WTC11 (cell line): ENCODE data around the gene TRAIP. TPM values are rescaled to one million over a fixed set of nuclear protein-coding genes. Genes with fewer than 3 reads are reported as not detected.
A peak's percentile ranks its signal among the peaks of the same experiment; 100 is the strongest.

ENCODE experiments used
- ATAC-seq: fragments of 200-7000 bp; cut with Tn5 transposase; 2 replicates; pipeline ENCODE4 v1.10.0; 2021; ENCODE audit warnings: mild to moderate bottlenecking, moderate library complexity
- CTCF ChIA-PET: fragments of 300-600 bp; sonication (Branson Sonifier 250); formaldehyde crosslinking; loops from one replicate; lab custom pipeline; 2021; ENCODE audit warnings: antibody characterized with exemption; lab: Charles Lee
- POLR2A ChIA-PET: fragments of 350-600 bp; sonication (Branson Sonifier 250); formaldehyde crosslinking; loops from one replicate; lab custom pipeline; 2021; ENCODE audit warnings: antibody characterized with exemption; lab: Charles Lee
- DNase-seq: peaks from one replicate; pipeline ENCODE4 v3.0.0; 2021; ENCODE audit warnings: low spot score
- H3K27ac Mint-ChIP-seq: 2 replicates; pipeline ENCODE4 v1.8.0; 2021; ENCODE audit warnings: mixed read lengths
- H3K27me3 Mint-ChIP-seq: 2 replicates; pipeline ENCODE4 v1.8.0; 2021; ENCODE audit warnings: low read depth, mild to moderate bottlenecking, moderate library complexity, mixed read lengths
- H3K36me3 Mint-ChIP-seq: 2 replicates; pipeline ENCODE4 v1.8.0; 2021; ENCODE audit warnings: mixed read lengths
- H3K4me1 Mint-ChIP-seq: 2 replicates; pipeline ENCODE4 v1.8.0; 2022; ENCODE audit warnings: mixed read lengths
- H3K4me3 Mint-ChIP-seq: 2 replicates; pipeline ENCODE4 v1.8.0; 2021; ENCODE audit warnings: mild to moderate bottlenecking, moderate library complexity, mixed read lengths
- H3K9me3 Mint-ChIP-seq: 2 replicates; pipeline ENCODE4 v1.8.0; 2021; ENCODE audit warnings: mixed read lengths
- ATF1 ChIP-seq: sonication (generic); formaldehyde crosslinking; IDR thresholded peaks from 2 replicates; pipeline ENCODE4 v1.8.1; 2023; ENCODE audit warnings: mild to moderate bottlenecking, moderate library complexity, missing genetic modification reagents
- E2F4 ChIP-seq: sonication (generic); formaldehyde crosslinking; IDR thresholded peaks from 2 replicates; pipeline ENCODE4 v1.8.1; 2022; ENCODE audit warnings: low read depth, mild to moderate bottlenecking, moderate library complexity, missing genetic modification reagents, borderline replicate concordance
- ERG ChIP-seq: fragments of 250-450 bp; sonication (Bioruptor Pico); IDR thresholded peaks from 2 replicates; pipeline ENCODE4 v1.8.0; 2021; ENCODE audit warnings: mild to moderate bottlenecking
- FOXP1 ChIP-seq: sonication (generic); formaldehyde crosslinking; IDR thresholded peaks from 2 replicates; pipeline ENCODE4 v1.8.0; 2022; ENCODE audit warnings: missing genetic modification reagents, mild to moderate bottlenecking, moderate library complexity, borderline replicate concordance
- JAZF1 ChIP-seq: fragments of 250-450 bp; sonication (Bioruptor Pico); IDR thresholded peaks from 2 replicates; pipeline ENCODE4 v1.9.0; 2021; ENCODE audit warnings: moderate library complexity, mild to moderate bottlenecking, inconsistent platforms
- NR1H2 ChIP-seq: sonication (generic); formaldehyde crosslinking; IDR thresholded peaks from 2 replicates; pipeline ENCODE4 v1.9.0; 2021; ENCODE audit warnings: mild to moderate bottlenecking, moderate library complexity, missing genetic modification reagents
- PREB ChIP-seq: sonication (generic); formaldehyde crosslinking; IDR thresholded peaks from 2 replicates; pipeline ENCODE4 v1.8.1; 2022; ENCODE audit warnings: mild to moderate bottlenecking, missing genetic modification reagents, moderate library complexity, borderline replicate concordance
- RORB ChIP-seq: fragments of 250-450 bp; sonication (Bioruptor Pico); IDR thresholded peaks from 2 replicates; pipeline ENCODE4 v1.9.0; 2021; ENCODE audit warnings: mild to moderate bottlenecking
- SMAD4 ChIP-seq: sonication (generic); formaldehyde crosslinking; IDR thresholded peaks from 2 replicates; pipeline ENCODE4 v1.8.0; 2022; ENCODE audit warnings: mild to moderate bottlenecking, missing genetic modification reagents
- TEAD1 ChIP-seq: sonication (generic); formaldehyde crosslinking; IDR thresholded peaks from 2 replicates; pipeline ENCODE4 v1.8.0; 2022; ENCODE audit warnings: mild to moderate bottlenecking, missing genetic modification reagents
- ZBTB21 ChIP-seq: sonication (generic); formaldehyde crosslinking; IDR thresholded peaks from 2 replicates; pipeline ENCODE4 v1.8.1; 2023; ENCODE audit warnings: mild to moderate bottlenecking, missing genetic modification reagents, borderline replicate concordance
- ZNF121 ChIP-seq: sonication (generic); formaldehyde crosslinking; IDR thresholded peaks from 2 replicates; pipeline ENCODE4 v1.8.0; 2023; ENCODE audit warnings: missing genetic modification reagents
- ZNF263 ChIP-seq: sonication (generic); formaldehyde crosslinking; IDR thresholded peaks from 2 replicates; pipeline ENCODE4 v1.8.1; 2022; ENCODE audit warnings: low read depth, mild to moderate bottlenecking, moderate library complexity, missing genetic modification reagents
- ZNF532 ChIP-seq: fragments of 250-450 bp; sonication (Bioruptor Pico); IDR thresholded peaks from 2 replicates; pipeline ENCODE4 v1.9.0; 2021; ENCODE audit warnings: mild to moderate bottlenecking, borderline replicate concordance
- total RNA-seq: library from RNA; stranded (reverse); gene quantifications from 3 replicates; pipeline ENCODE4 v1.2.3, GENCODE V29; 2021
- TF ChIP-seq, protein P1 (sequence below): sonication (generic); formaldehyde crosslinking; conservative IDR thresholded peaks from 2 replicates; pipeline ENCODE4 v1.8.1; 2022; ENCODE audit warnings: mild to moderate bottlenecking, missing genetic modification reagents
- TF ChIP-seq, protein P2 (sequence below): sonication (generic); formaldehyde crosslinking; IDR thresholded peaks from 2 replicates; pipeline ENCODE4 v1.8.1; 2023; ENCODE audit warnings: mild to moderate bottlenecking, missing genetic modification reagents, moderate library complexity
- TF ChIP-seq, protein P3 (sequence below): sonication (generic); formaldehyde crosslinking; IDR thresholded peaks from 2 replicates; pipeline ENCODE4 v1.8.0; 2023; ENCODE audit warnings: missing genetic modification reagents

The TRAIP gene
- total RNA-seq, 1 experiment from 2014 or later: 25.9 TPM

GRCh38 chr3:49806850-49807249, 49.5 kb downstream of the TRAIP start:
- Mint-ChIP-seq H3K27ac (no peak overlapping the region), H3K27me3 (peaks cover 24% of the 10 kb centered on the region), H3K4me3 (no peak overlapping the region), H3K9me3 (no peaks in the 10 kb centered on the region), H3K4me1 (peaks cover 41% of the 10 kb centered on the region), H3K36me3 (no peaks in the 10 kb centered on the region)
- TF ChIP-seq JAZF1 (CRISPR knock-in tag) (no peak), SMAD4 (no peak), FOXP1 (0 out of 2 replicates have a peak, but pooled peaks have one; percentile 3), ZNF263 (no peak), ZNF532 (CRISPR knock-in tag) (no peak), ZBTB21 (CRISPR knock-in tag) (no peak)
- TF ChIP-seq, protein P1, sequence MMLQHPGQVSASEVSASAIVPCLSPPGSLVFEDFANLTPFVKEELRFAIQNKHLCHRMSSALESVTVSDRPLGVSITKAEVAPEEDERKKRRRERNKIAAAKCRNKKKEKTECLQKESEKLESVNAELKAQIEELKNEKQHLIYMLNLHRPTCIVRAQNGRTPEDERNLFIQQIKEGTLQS: no peak
- ATAC-seq: no peak
- CTCF ChIA-PET: interaction anchor here (0.9 to 7.4 kb wide), 6 partner anchors 33 to 267 kb away, joined by 3 to 207 read pairs (median 4); no protein-coding TSS in a partner anchor
- POLR2A ChIA-PET: no interaction called here
- DNase-seq: no peak

- ChIA-PET POLR2A (interaction anchor here (0.6 kb wide), 1 partner anchor 11 kb away, joined by 3 read pairs; no protein-coding TSS in a partner anchor), CTCF (interaction anchor here (0.9 to 7.4 kb wide), 13 partner anchors 20 to 314 kb away, joined by 3 to 207 read pairs (median 4); partner anchors contain the start of gene MON1A)
- ATAC-seq (peak; percentile 7), DNase-seq (peak; percentile 42)
- H3K4me1 Mint-ChIP-seq: peaks cover 41% of the 10 kb centered on the region
- H3K36me3 Mint-ChIP-seq: no peaks in the 10 kb centered on the region
- H3K27ac Mint-ChIP-seq: no peak overlapping the region
- peaks cover 31% of the 10 kb centered on the region for H3K27me3 Mint-ChIP-seq
- TF ChIP-seq, protein P2, sequence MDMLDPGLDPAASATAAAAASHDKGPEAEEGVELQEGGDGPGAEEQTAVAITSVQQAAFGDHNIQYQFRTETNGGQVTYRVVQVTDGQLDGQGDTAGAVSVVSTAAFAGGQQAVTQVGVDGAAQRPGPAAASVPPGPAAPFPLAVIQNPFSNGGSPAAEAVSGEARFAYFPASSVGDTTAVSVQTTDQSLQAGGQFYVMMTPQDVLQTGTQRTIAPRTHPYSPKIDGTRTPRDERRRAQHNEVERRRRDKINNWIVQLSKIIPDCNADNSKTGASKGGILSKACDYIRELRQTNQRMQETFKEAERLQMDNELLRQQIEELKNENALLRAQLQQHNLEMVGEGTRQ (CRISPR knock-in tag): peak; percentile 40; the same call in 1 of the 2 replicates
- TF ChIP-seq RORB: no peak
- H3K9me3 Mint-ChIP-seq: no peaks in the 10 kb centered on the region
- no peak overlapping the region for H3K4me3 Mint-ChIP-seq
Observed at GRCh38 chr3:49805897-49806701, 50.3 kb downstream of the TRAIP start.

DNA sequence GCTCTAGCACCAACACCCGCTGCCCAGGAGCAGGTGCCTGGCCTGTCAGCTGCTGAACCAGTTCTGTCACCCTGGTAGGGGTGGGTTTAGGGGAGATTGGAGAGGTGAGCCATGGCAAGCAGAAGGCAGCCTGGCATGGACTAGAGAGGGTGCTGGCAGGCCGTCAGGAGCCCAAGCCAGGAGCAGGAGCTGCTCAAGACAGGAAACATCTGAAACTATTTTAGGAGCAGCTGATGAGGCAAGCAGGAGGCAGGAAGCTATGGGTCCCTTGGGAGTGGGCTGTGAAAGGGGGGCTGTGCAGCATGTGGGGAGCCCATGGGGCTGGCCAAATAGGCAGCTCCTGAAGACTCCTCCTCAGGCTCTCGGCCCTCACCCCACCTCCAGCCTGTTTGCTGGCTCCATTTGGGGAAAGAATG, 51.0 kb downstream of the TRAIP start:
- ATAC-seq: no peak
- no peaks in the 10 kb centered on the region for H3K36me3 Mint-ChIP-seq
- no peak for DNase-seq
- ChIA-PET POLR2A (interaction anchor here (0.6 kb wide), 1 partner anchor 12 kb away, joined by 3 read pairs; no protein-coding TSS in a partner anchor), CTCF (interaction anchor here (1.0 to 7.4 kb wide), 10 partner anchors 21 to 315 kb away, joined by 3 to 207 read pairs (median 6); partner anchors contain the start of gene MON1A)
- H3K9me3 Mint-ChIP-seq: no peaks in the 10 kb centered on the region
- H3K4me3 Mint-ChIP-seq: peak overlapping the region; percentile 37; the same call in 1 of the 2 replicates
- no peak overlapping the region; the same call in 1 of the 2 replicates for H3K27ac Mint-ChIP-seq
- peaks cover 38% of the 10 kb centered on the region for H3K27me3 Mint-ChIP-seq
- peaks cover 41% of the 10 kb centered on the region for H3K4me1 Mint-ChIP-seq
- TF ChIP-seq ERG (no peak), PREB (CRISPR knock-in tag) (no peak), ATF1 (CRISPR knock-in tag) (no peak), E2F4 (CRISPR knock-in tag) (no peak), ZNF121 (CRISPR knock-in tag) (no peak), NR1H2 (CRISPR knock-in tag) (no peak), TEAD1 (CRISPR knock-in tag) (no peak)
- TF ChIP-seq, protein P3, sequence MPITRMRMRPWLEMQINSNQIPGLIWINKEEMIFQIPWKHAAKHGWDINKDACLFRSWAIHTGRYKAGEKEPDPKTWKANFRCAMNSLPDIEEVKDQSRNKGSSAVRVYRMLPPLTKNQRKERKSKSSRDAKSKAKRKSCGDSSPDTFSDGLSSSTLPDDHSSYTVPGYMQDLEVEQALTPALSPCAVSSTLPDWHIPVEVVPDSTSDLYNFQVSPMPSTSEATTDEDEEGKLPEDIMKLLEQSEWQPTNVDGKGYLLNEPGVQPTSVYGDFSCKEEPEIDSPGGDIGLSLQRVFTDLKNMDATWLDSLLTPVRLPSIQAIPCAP (CRISPR knock-in tag): no peak
